ENCODE data around the gene CTBP1.
"Not testable (repeated sequence)": the region's sequence is repeated elsewhere in the genome, so short reads cannot be mapped to it uniquely, and the experiment has no call there.

Gene CTBP1

DNA sequence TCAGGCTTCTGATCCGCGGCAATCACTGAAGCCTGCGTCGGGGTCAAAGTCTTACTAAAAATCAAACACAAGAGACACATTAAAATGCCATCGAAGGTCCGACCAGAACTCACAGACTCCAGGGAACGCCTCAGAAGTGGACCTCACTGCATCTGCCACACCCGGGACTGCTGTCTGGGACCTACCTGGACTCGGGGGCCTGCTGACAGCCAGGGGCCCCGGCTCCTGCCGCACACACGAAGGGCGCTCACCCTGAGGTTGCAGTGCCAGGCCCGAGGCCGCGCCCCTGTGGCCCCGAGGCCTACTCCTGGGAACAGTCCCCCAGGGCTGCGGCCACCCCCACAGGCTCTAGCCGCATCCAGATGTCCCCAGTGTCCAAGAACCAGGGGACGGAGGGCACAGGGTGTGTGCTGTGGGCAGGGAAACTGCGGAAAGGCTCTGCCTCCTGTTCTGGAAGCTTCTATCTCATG lies 7.4 kb downstream of the CTBP1 start:
- Histone ChIP-seq H3K9me3 (ENCODE audit: control insufficient read depth, low read length) (no peaks in the 10 kb centered on the region), H3K4me3 (ENCODE audit: low read length) (no peak overlapping the region), H3K27me3 (replicated peaks; ENCODE audit: control insufficient read depth, insufficient read depth, low read length) (no peaks in the 10 kb centered on the region), H3K36me3 (ENCODE audit: control insufficient read depth, insufficient read depth, low read length, severe bottlenecking) (peaks cover 36% of the 10 kb centered on the region), H3K4me1 (ENCODE audit: control insufficient read depth, insufficient read depth, low read length) (peaks cover 38% of the 10 kb centered on the region), H3K9ac (ENCODE audit: low read length) (no peak overlapping the region)
- no peak for DNase-seq (ENCODE audit: low read depth)

GRCh38 chr4:1240721-1241465 lies 8.0 kb downstream of the CTBP1 start:
- no peak overlapping the region for H3K4me3 ChIP-seq (ENCODE audit: low read length)
- peaks cover 32% of the 10 kb centered on the region for H3K4me1 ChIP-seq (ENCODE audit: control insufficient read depth, insufficient read depth, low read length)
- H3K27me3 ChIP-seq (replicated peaks; ENCODE audit: control insufficient read depth, insufficient read depth, low read length), result no peaks in the 10 kb centered on the region
- H3K9ac ChIP-seq (ENCODE audit: low read length), result no peak overlapping the region
- no peak for DNase-seq (ENCODE audit: low read depth)
- no peaks in the 10 kb centered on the region for H3K9me3 ChIP-seq (ENCODE audit: control insufficient read depth, low read length)
- H3K36me3 ChIP-seq (ENCODE audit: control insufficient read depth, insufficient read depth, low read length, severe bottlenecking), result peaks cover 42% of the 10 kb centered on the region

DNA sequence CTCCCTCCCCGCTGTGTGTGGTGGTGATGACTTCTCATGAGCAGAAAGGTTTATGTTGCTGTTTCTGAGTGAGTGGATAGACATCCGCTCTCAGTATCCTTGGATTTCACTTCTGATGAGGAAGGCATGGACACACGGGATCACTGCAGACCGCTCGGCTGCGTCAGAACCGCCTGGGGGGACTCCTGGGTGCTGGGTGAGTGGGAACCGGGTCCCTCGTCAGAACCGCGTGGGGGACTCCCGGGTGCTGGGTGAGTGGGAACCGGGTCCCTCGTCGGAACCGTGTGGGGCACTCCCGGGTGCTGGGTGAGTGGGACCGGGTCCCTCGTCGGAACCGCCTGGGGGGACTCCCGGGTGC lies 9.0 kb downstream of the CTBP1 start:
- no peak overlapping the region for H3K4me3 ChIP-seq (ENCODE audit: low read length)
- H3K4me1 ChIP-seq (ENCODE audit: control insufficient read depth, insufficient read depth, low read length), result peaks cover 26% of the 10 kb centered on the region
- peaks cover 52% of the 10 kb centered on the region for H3K36me3 ChIP-seq (ENCODE audit: control insufficient read depth, insufficient read depth, low read length, severe bottlenecking)
- H3K9ac ChIP-seq (ENCODE audit: low read length), result no peak overlapping the region
- no peaks in the 10 kb centered on the region for H3K27me3 ChIP-seq (replicated peaks; ENCODE audit: control insufficient read depth, insufficient read depth, low read length)
- no peak for DNase-seq (ENCODE audit: low read depth)
- no peaks in the 10 kb centered on the region for H3K9me3 ChIP-seq (ENCODE audit: control insufficient read depth, low read length)

DNA sequence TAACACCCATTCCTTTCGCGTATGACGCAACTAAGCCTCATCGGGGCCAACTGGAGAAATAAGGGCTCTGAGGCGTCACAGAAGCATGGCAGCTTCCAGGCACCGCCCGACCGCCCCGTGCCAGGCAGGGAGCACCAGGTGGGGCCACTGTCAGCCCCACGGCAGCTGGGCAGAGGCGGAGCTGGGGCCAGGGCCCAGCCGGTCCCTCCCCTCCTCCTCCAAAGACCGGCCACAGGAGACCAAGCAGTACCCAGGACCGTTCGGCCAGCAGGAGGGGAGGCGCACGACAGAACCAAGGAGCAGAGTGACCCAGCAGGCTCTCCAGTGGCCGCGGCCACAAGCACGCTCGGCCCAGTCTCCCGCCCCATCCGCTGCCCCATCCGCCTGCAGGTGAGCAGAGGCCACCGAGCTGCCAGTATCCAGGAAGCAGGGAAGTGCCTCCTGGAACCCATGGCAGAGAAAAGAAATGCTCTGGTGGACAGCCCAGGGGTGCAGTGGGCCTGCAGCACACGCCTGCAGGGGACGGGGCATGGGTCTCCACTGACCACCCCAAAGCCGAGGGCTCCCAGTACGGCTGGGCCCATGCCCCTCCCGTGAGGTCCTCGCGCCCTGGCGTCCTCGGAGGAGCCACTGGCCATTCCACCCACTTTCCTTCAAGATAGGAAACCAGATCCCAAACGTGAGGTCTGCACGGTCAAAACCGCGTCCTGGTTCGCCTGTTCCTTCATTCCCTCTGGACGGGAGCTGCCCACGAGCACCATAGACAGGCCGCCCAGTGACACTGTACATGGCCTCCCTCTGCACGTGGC lies 9.6 kb downstream of the CTBP1 start:
- Histone ChIP-seq H3K36me3 (ENCODE audit: control insufficient read depth, insufficient read depth, low read length, severe bottlenecking) (peaks cover 56% of the 10 kb centered on the region), H3K4me3 (ENCODE audit: low read length) (no peak overlapping the region), H3K9me3 (ENCODE audit: control insufficient read depth, low read length) (no peaks in the 10 kb centered on the region), H3K4me1 (ENCODE audit: control insufficient read depth, insufficient read depth, low read length) (peaks cover 26% of the 10 kb centered on the region), H3K9ac (ENCODE audit: low read length) (no peak overlapping the region), H3K27me3 (replicated peaks; ENCODE audit: control insufficient read depth, insufficient read depth, low read length) (no peaks in the 10 kb centered on the region)
- DNase-seq (ENCODE audit: low read depth), result no peak

GRCh38 chr4:1238676-1239000 lies 10.3 kb downstream of the CTBP1 start:
- Histone ChIP-seq H3K4me1 (ENCODE audit: control insufficient read depth, insufficient read depth, low read length) (peaks cover 24% of the 10 kb centered on the region), H3K27me3 (replicated peaks; ENCODE audit: control insufficient read depth, insufficient read depth, low read length) (no peaks in the 10 kb centered on the region), H3K9me3 (ENCODE audit: control insufficient read depth, low read length) (no peaks in the 10 kb centered on the region), H3K36me3 (ENCODE audit: control insufficient read depth, insufficient read depth, low read length, severe bottlenecking) (peaks cover 56% of the 10 kb centered on the region), H3K4me3 (ENCODE audit: low read length) (no peak overlapping the region), H3K9ac (ENCODE audit: low read length) (no peak overlapping the region)
- DNase-seq (ENCODE audit: low read depth), result no peak

DNA sequence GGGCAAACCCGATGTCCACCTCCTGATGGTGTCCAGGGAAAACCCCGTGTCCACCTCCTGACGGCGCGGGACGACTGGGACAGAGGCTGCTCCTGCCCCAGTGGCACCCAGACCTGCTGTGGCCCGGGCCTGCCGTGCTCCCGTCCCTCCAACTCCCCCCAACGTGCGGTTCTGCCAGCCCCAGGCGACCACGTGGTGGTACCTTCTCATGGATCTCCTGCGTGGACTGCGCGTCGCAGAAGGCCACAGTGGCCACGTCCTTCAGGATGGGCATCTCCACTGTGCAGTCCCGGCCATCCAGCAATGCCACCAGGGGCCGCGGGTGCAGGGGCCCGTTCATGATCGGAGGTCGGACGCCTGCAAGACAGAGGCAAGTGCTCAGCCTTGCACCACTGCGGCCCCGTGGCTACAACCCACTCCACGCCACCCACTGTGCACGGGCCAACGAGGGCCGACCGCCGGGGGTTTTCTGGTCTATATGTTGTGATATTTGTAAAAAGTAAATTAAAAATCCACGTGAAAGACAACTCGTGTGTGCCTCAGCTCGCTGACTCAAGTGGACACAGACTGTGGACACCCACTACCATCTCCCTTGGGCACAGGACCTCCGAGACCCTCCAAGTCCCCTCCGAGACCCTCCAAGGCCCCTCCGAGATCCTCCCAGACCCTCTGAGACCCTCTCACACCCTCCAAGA lies 10.8 kb downstream of the CTBP1 start:
- Histone ChIP-seq H3K4me1 (ENCODE audit: control insufficient read depth, insufficient read depth, low read length) (peaks cover 19% of the 10 kb centered on the region), H3K9ac (ENCODE audit: low read length) (no peak overlapping the region), H3K27me3 (replicated peaks; ENCODE audit: control insufficient read depth, insufficient read depth, low read length) (no peaks in the 10 kb centered on the region), H3K4me3 (ENCODE audit: low read length) (no peak overlapping the region), H3K36me3 (ENCODE audit: control insufficient read depth, insufficient read depth, low read length, severe bottlenecking) (peaks cover 61% of the 10 kb centered on the region), H3K9me3 (ENCODE audit: control insufficient read depth, low read length) (no peaks in the 10 kb centered on the region)
- no peak for DNase-seq (ENCODE audit: low read depth)

GRCh38 chr4:1237261-1237660 lies 11.7 kb downstream of the CTBP1 start:
- Histone ChIP-seq H3K36me3 (ENCODE audit: control insufficient read depth, insufficient read depth, low read length, severe bottlenecking) (peaks cover 67% of the 10 kb centered on the region), H3K4me1 (ENCODE audit: control insufficient read depth, insufficient read depth, low read length) (peaks cover 19% of the 10 kb centered on the region)
- not testable (repeated sequence) for H3K9ac ChIP-seq (ENCODE audit: low read length); H3K4me3 ChIP-seq (ENCODE audit: low read length); H3K27me3 ChIP-seq (replicated peaks; ENCODE audit: control insufficient read depth, insufficient read depth, low read length); H3K9me3 ChIP-seq (ENCODE audit: control insufficient read depth, low read length); DNase-seq (ENCODE audit: low read depth)

DNA sequence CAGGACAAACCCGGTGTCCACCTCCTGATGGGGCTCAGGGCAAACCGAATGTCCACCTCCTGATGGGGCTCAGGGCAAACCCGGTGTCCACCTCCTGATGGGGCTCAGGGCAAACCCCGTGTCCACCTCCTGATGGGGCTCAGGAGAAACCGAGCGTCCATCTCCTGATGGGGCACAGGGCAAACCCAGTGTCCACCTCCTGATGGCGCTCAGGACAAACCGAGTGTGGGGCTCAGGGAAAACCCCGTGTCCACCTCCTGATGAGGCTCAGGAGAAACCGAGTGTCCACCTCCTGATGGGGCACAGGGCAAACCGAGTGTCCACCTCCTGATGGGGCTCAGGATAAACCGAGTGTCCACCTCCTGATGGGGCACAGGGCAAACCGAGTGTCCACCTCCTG lies 12.1 kb downstream of the CTBP1 start:
- Histone ChIP-seq H3K36me3 (ENCODE audit: control insufficient read depth, insufficient read depth, low read length, severe bottlenecking) (peaks cover 68% of the 10 kb centered on the region), H3K4me1 (ENCODE audit: control insufficient read depth, insufficient read depth, low read length) (peaks cover 19% of the 10 kb centered on the region)
- H3K27me3 ChIP-seq (replicated peaks; ENCODE audit: control insufficient read depth, insufficient read depth, low read length); H3K9me3 ChIP-seq (ENCODE audit: control insufficient read depth, low read length); H3K4me3 ChIP-seq (ENCODE audit: low read length); DNase-seq (ENCODE audit: low read depth); H3K9ac ChIP-seq (ENCODE audit: low read length): not testable (repeated sequence)

DNA sequence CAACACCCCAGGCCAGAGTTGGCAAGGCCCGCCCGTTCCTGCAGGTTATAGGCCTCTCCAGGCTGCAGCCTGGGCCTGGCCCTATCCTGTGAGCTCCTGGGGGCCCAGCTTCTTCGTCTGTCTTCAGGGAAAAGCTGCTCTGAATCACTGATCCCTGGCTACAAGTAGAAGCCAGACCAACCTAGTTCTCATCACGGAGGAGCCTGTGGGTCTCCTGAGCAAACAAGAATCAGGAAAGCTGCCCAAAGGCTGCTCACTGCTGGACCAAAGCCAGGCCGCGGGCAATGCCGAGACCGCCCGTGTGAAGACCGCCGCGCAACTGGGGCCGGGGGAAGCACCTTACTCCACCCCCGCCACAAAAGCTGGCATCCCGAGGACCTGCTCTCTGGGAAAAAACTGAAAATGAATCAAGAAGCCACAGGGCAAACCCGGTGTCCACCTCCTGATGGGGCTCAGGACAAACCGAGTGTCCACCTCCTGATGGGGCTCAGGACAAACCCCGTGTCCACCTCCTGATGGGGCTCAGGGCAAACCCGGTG lies 12.8 kb downstream of the CTBP1 start:
- peaks cover 71% of the 10 kb centered on the region for H3K36me3 ChIP-seq (ENCODE audit: control insufficient read depth, insufficient read depth, low read length, severe bottlenecking)
- H3K4me1 ChIP-seq (ENCODE audit: control insufficient read depth, insufficient read depth, low read length), result peaks cover 19% of the 10 kb centered on the region
- DNase-seq (ENCODE audit: low read depth), result no peak
- no peak overlapping the region for H3K9ac ChIP-seq (ENCODE audit: low read length)
- H3K9me3 ChIP-seq (ENCODE audit: control insufficient read depth, low read length), result no peaks in the 10 kb centered on the region
- H3K4me3 ChIP-seq (ENCODE audit: low read length), result no peak overlapping the region
- no peaks in the 10 kb centered on the region for H3K27me3 ChIP-seq (replicated peaks; ENCODE audit: control insufficient read depth, insufficient read depth, low read length)

- H3K27me3 ChIP-seq (replicated peaks; ENCODE audit: control insufficient read depth, insufficient read depth, low read length), result no peaks in the 10 kb centered on the region
- DNase-seq (ENCODE audit: low read depth), result no peak
- peaks cover 71% of the 10 kb centered on the region for H3K36me3 ChIP-seq (ENCODE audit: control insufficient read depth, insufficient read depth, low read length, severe bottlenecking)
- no peak overlapping the region for H3K9ac ChIP-seq (ENCODE audit: low read length)
- peaks cover 19% of the 10 kb centered on the region for H3K4me1 ChIP-seq (ENCODE audit: control insufficient read depth, insufficient read depth, low read length)
- no peaks in the 10 kb centered on the region for H3K9me3 ChIP-seq (ENCODE audit: control insufficient read depth, low read length)
- no peak overlapping the region for H3K4me3 ChIP-seq (ENCODE audit: low read length)
Measured at GRCh38 chr4:1235381-1236102, 13.4 kb downstream of the CTBP1 start.
